ENCODE results near the gene C12orf60.

- TF ChIP-seq EP300 (IDR thresholded peaks at IDR 0.05; ENCODE audit: borderline replicate concordance) (no peak), EGR1 (IDR thresholded peaks at IDR 0.05) (no peak)
Observed at GRCh38 chr12:14767617-14768016, 35.9 kb upstream of the C12orf60 start.

All from Ishikawa (cell line).